H9 (cell line): ENCODE results near the gene ZNF512. TPM values are rescaled to one million over a fixed set of nuclear protein-coding genes. Genes with fewer than 3 reads are reported as not detected.

Experiments used
- DNase-seq: peaks from one replicate; pipeline ENCODE4 v3.0.0-alpha.2; 2017
- H2AFZ ChIP-seq: one replicate; pipeline ENCODE4 v1.6.1; 2013; ENCODE audit warnings: mild to moderate bottlenecking, low read length, control low read depth, moderate library complexity
- H2AK5ac ChIP-seq: 2 replicates; pipeline ENCODE4 v1.6.1; 2013; ENCODE audit warnings: low read length, control low read depth, mixed read lengths; ENCODE audit not compliant: insufficient read length
- H2BK120ac ChIP-seq: one replicate; pipeline ENCODE4 v1.6.1; 2013; ENCODE audit warnings: low read depth, mild to moderate bottlenecking, low read length, control low read depth, inconsistent platforms; ENCODE audit not compliant: poor library complexity, severe bottlenecking
- H2BK12ac ChIP-seq: 2 replicates; pipeline ENCODE4 v1.6.1; 2013; ENCODE audit warnings: low read length, control low read depth, mixed read lengths, low read depth; ENCODE audit not compliant: insufficient read length
- H2BK15ac ChIP-seq: 2 replicates; pipeline ENCODE4 v1.6.1; 2013; ENCODE audit warnings: low read depth, low read length, control low read depth
- H2BK20ac ChIP-seq: one replicate; pipeline ENCODE4 v1.6.1; 2013; ENCODE audit warnings: low read depth, mild to moderate bottlenecking, low read length, control low read depth, inconsistent platforms; ENCODE audit not compliant: poor library complexity, severe bottlenecking
- H2BK5ac ChIP-seq: 2 replicates; pipeline ENCODE4 v1.6.1; 2013; ENCODE audit warnings: low read length, control low read depth, mixed read lengths; ENCODE audit not compliant: insufficient read length
- H3K14ac ChIP-seq: 2 replicates; pipeline ENCODE4 v1.6.1; 2013; ENCODE audit warnings: low read length, control low read depth; ENCODE audit not compliant: insufficient read depth
- H3K18ac ChIP-seq: 2 replicates; pipeline ENCODE4 v1.6.1; 2013; ENCODE audit warnings: low read depth, mild to moderate bottlenecking, mixed read lengths, low read length, control low read depth; ENCODE audit not compliant: insufficient read length
- H3K23ac ChIP-seq: 2 replicates; pipeline ENCODE4 v1.6.1; 2013; ENCODE audit warnings: low read length, control low read depth, mixed read lengths, low read depth; ENCODE audit not compliant: insufficient read length
- H3K23me2 ChIP-seq: 2 replicates; pipeline ENCODE4 v1.6.1; 2013; ENCODE audit warnings: low read depth, mild to moderate bottlenecking, mixed read lengths, low read length, control low read depth; ENCODE audit not compliant: insufficient read length, poor library complexity, severe bottlenecking
- H3K27ac ChIP-seq: 2 replicates; pipeline ENCODE4 v1.5.1; 2013; ENCODE audit warnings: low read length, control low read depth, mixed read lengths, low read depth; ENCODE audit not compliant: insufficient read length
- H3K27me3 ChIP-seq: 2 replicates; pipeline ENCODE4 v1.6.1; 2013; ENCODE audit warnings: low read length, control low read depth, inconsistent platforms; ENCODE audit not compliant: insufficient read depth
- H3K4ac ChIP-seq: 2 replicates; pipeline ENCODE4 v1.6.1; 2013; ENCODE audit warnings: low read depth, mild to moderate bottlenecking, control low read depth, inconsistent platforms, low read length, moderate library complexity
- H3K4me1 ChIP-seq: 2 replicates; pipeline ENCODE4 v1.6.1; 2013; ENCODE audit warnings: low read length, control low read depth, inconsistent platforms; ENCODE audit not compliant: insufficient read depth
- H3K4me2 ChIP-seq: 2 replicates; pipeline ENCODE4 v1.6.1; 2013; ENCODE audit warnings: low read length, control low read depth, mixed read lengths; ENCODE audit not compliant: insufficient read length, insufficient read depth
- H3K56ac ChIP-seq: 2 replicates; pipeline ENCODE4 v1.6.1; 2013; ENCODE audit warnings: low read depth, mild to moderate bottlenecking, mixed read lengths, low read length, control low read depth; ENCODE audit not compliant: insufficient read length
- H3K79me1 ChIP-seq: 2 replicates; pipeline ENCODE4 v1.6.1; 2013; ENCODE audit warnings: low read depth, mild to moderate bottlenecking, moderate library complexity, low read length, control low read depth, inconsistent platforms; ENCODE audit not compliant: insufficient read depth, poor library complexity, severe bottlenecking
- H3K79me2 ChIP-seq: 2 replicates; pipeline ENCODE4 v1.6.1; 2013; ENCODE audit warnings: low read length, control low read depth, inconsistent platforms; ENCODE audit not compliant: insufficient read depth
- H3K9ac ChIP-seq: 2 replicates; pipeline ENCODE4 v1.6.1; 2013; ENCODE audit warnings: low read length, control low read depth, mixed read lengths; ENCODE audit not compliant: insufficient read length; ENCODE audit errors: extremely low read depth
- H3K9me3 ChIP-seq: one replicate; pipeline ENCODE4 v1.6.1; 2013; ENCODE audit warnings: low read depth, low read length, inconsistent platforms; ENCODE audit not compliant: control insufficient read depth
- H3T11ph ChIP-seq: one replicate; pipeline ENCODE4 v1.6.1; 2013; ENCODE audit warnings: mild to moderate bottlenecking, low read length, control low read depth, inconsistent platforms
- H4K20me1 ChIP-seq: one replicate; pipeline ENCODE4 v1.6.1; 2013; ENCODE audit not compliant: control insufficient read depth, insufficient read length, insufficient read depth
- H4K5ac ChIP-seq: 2 replicates; pipeline ENCODE4 v1.6.1; 2013; ENCODE audit warnings: low read depth, mild to moderate bottlenecking, mixed read lengths, low read length, control low read depth; ENCODE audit not compliant: insufficient read length
- H4K8ac ChIP-seq: replicated peaks from 2 replicates; pipeline ENCODE4 v1.6.1; 2013; ENCODE audit warnings: low read length, control low read depth, mixed read lengths, low read depth; ENCODE audit not compliant: insufficient read length
- H4K91ac ChIP-seq: 2 replicates; pipeline ENCODE4 v1.6.1; 2013; ENCODE audit warnings: low read depth, mild to moderate bottlenecking, moderate library complexity, mixed read lengths, low read length, control low read depth; ENCODE audit not compliant: insufficient read length
- H3K27ac Mint-ChIP-seq, 3 experiments: 2 replicates in 2 of 3; 3 replicates in 1 of 3; pipeline ENCODE4 v1.8.0; 2020 to 2021; ENCODE audit warnings: mixed read lengths in 3 of 3, mild to moderate bottlenecking in 1 of 3, moderate library complexity in 1 of 3
- H3K27me3 Mint-ChIP-seq: 2 replicates; pipeline ENCODE4 v1.8.0; 2021; ENCODE audit warnings: low read depth, mild to moderate bottlenecking, moderate library complexity, mixed read lengths
- H3K36me3 Mint-ChIP-seq, 3 experiments: 2 replicates in 2 of 3; 3 replicates in 1 of 3; pipeline ENCODE4 v1.8.0; 2020 to 2021; ENCODE audit warnings: low read depth in 3 of 3, mixed read lengths in 3 of 3; ENCODE audit not compliant: insufficient read depth in 1 of 3
- H3K4me1 Mint-ChIP-seq, 2 experiments: 2 replicates each; pipeline ENCODE4 v1.8.0; 2020; ENCODE audit warnings: mixed read lengths in 2 of 2
- H3K4me3 Mint-ChIP-seq, 2 experiments: 2 replicates in 1 of 2; 3 replicates in 1 of 2; pipeline ENCODE4 v1.8.0; 2020 to 2021; ENCODE audit warnings: mild to moderate bottlenecking in 2 of 2, mixed read lengths in 2 of 2, moderate library complexity in 1 of 2
- H3K9me3 Mint-ChIP-seq, 2 experiments: 2 replicates in 1 of 2; 3 replicates in 1 of 2; pipeline ENCODE4 v1.8.0; 2020; ENCODE audit warnings: mild to moderate bottlenecking in 2 of 2, mixed read lengths in 2 of 2, moderate library complexity in 1 of 2
- WGBS: extraction: QIAGEN DNeasy Blood & Tissue Kit; methylation state at CpG from one replicate; pipeline ENCODE4 v1.1.7; 2013; ENCODE audit warnings: missing lambda C conversion rate, low lambda C conversion rate, mixed read lengths; ENCODE audit not compliant: insufficient read length; ENCODE audit errors: extremely low coverage; 5-methylcytosine and 5-hydroxymethylcytosine counted together
- total RNA-seq: library from RNA; stranded (reverse); gene quantifications from 2 replicates; pipeline ENCODE4 v1.2.1, GENCODE V29; 2021
- TF ChIP-seq, protein P1 (sequence below): fragments of 200-600 bp; sonication (generic); conservative IDR thresholded peaks from 3 replicates; pipeline ENCODE4 v1.8.0; 2021; ENCODE audit warnings: antibody characterized with exemption, mild to moderate bottlenecking

The ZNF512 gene
- total RNA-seq, 1 experiment from 2014 or later = 38.2 TPM

DNA sequence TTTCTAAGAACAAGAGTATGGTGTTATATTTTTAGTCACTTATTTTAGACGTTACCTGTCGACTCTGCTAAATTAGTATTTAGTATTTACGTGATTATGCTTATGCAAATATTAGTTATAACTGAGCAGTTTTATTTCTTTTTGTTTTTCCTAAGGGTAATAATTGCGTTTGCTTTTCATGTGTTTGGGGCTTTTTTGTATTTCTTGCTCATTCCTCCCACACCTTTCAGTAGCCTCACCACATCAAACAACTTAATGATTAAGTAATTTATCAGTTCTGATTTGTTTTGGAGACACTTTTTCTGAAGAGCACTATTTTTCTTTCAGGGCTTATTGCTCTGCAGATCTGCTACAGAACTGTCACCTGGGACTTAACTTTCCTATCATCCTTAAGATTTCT is 88.4 kb downstream of the ZNF512 start:
- H3K9ac ChIP-seq = no peak overlapping the region
- peaks cover 14 to 56% (median 55%) of the 10 kb centered on the region in 3 experiments; a peak in 6 of 7 replicates for H3K36me3 Mint-ChIP-seq
- H3K27me3 ChIP-seq = no peaks in the 10 kb centered on the region
- H3K27me3 Mint-ChIP-seq = no peaks in the 10 kb centered on the region
- no peak overlapping the region for H3K23ac ChIP-seq
- H3K79me2 ChIP-seq = no peaks in the 10 kb centered on the region
- no peak overlapping the region for H3T11ph ChIP-seq
- H2AK5ac ChIP-seq = no peak overlapping the region
- H4K8ac ChIP-seq = no peak overlapping the region
- no peaks in the 10 kb centered on the region for H3K9me3 ChIP-seq
- no peak overlapping the region for H4K91ac ChIP-seq
- no peaks in the 10 kb centered on the region for H3K23me2 ChIP-seq
- H3K4me3 Mint-ChIP-seq = no peak overlapping the region
- no peak overlapping the region for H3K56ac ChIP-seq
- no peak overlapping the region for H3K4ac ChIP-seq
- H3K27ac ChIP-seq = no peak overlapping the region
- no peak overlapping the region for H2BK20ac ChIP-seq
- WGBS = no CpG with 5 or more reads among the region's 4 CpGs
- no peak for DNase-seq
- no peaks in the 10 kb centered on the region for H3K79me1 ChIP-seq
- H2AFZ ChIP-seq = no peak overlapping the region
- no peak overlapping the region for H3K4me2 ChIP-seq
- no peaks in the 10 kb centered on the region for H3K9me3 Mint-ChIP-seq
- H3K27ac Mint-ChIP-seq = no peak overlapping the region
- no peak overlapping the region for H3K18ac ChIP-seq
- no peak overlapping the region for H2BK120ac ChIP-seq
- H3K4me1 ChIP-seq = no peaks in the 10 kb centered on the region
- H2BK12ac ChIP-seq = no peak overlapping the region
- H4K5ac ChIP-seq = no peak overlapping the region
- H2BK15ac ChIP-seq = no peak overlapping the region
- no peak overlapping the region for H3K14ac ChIP-seq
- no peaks in the 10 kb centered on the region for H3K4me1 Mint-ChIP-seq
- H4K20me1 ChIP-seq = no peaks in the 10 kb centered on the region
- TF ChIP-seq, protein P1, sequence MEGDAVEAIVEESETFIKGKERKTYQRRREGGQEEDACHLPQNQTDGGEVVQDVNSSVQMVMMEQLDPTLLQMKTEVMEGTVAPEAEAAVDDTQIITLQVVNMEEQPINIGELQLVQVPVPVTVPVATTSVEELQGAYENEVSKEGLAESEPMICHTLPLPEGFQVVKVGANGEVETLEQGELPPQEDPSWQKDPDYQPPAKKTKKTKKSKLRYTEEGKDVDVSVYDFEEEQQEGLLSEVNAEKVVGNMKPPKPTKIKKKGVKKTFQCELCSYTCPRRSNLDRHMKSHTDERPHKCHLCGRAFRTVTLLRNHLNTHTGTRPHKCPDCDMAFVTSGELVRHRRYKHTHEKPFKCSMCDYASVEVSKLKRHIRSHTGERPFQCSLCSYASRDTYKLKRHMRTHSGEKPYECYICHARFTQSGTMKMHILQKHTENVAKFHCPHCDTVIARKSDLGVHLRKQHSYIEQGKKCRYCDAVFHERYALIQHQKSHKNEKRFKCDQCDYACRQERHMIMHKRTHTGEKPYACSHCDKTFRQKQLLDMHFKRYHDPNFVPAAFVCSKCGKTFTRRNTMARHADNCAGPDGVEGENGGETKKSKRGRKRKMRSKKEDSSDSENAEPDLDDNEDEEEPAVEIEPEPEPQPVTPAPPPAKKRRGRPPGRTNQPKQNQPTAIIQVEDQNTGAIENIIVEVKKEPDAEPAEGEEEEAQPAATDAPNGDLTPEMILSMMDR = no peak
- H2BK5ac ChIP-seq = no peak overlapping the region

Other genes with a start within 250 kb of the ZNF512 start
- 109 TPM in 2 replicates for gene GTF3C2, start 226.3 kb upstream of the ZNF512 start, total RNA-seq
- 62.1 and 67.2 TPM in 2 replicates for gene EIF2B4, start 212.7 kb upstream of the ZNF512 start, total RNA-seq
- 78.1 and 81.1 TPM in 2 replicates for gene SNX17, start 212.4 kb upstream of the ZNF512 start, total RNA-seq
- gene ZNF513, start 202.3 kb upstream of the ZNF512 start, total RNA-seq = 24.8 and 26.5 TPM in 2 replicates
- 146 and 150 TPM in 2 replicates for gene PPM1G, start 173.5 kb upstream of the ZNF512 start, total RNA-seq
- 140 TPM in 2 replicates for gene NRBP1, start 154.4 kb upstream of the ZNF512 start, total RNA-seq
- 49.9 and 57.3 TPM in 2 replicates for gene KRTCAP3, start 140.7 kb upstream of the ZNF512 start, total RNA-seq
- gene IFT172, start 93.3 kb upstream of the ZNF512 start, total RNA-seq = 13.8 and 15.5 TPM in 2 replicates
- gene FNDC4, start 87.8 kb upstream of the ZNF512 start, total RNA-seq = 21.1 and 21.5 TPM in 2 replicates
- 0.11 and 0.33 TPM in 2 replicates for gene GCKR, start 86.2 kb upstream of the ZNF512 start, total RNA-seq
- 1.2 and 1.6 TPM in 2 replicates for gene CCDC121, start 46.0 kb downstream of the ZNF512 start, total RNA-seq
- 45.5 and 48.5 TPM in 2 replicates for gene GPN1, start 46.0 kb downstream of the ZNF512 start, total RNA-seq
- 28.9 and 30.4 TPM in 2 replicates for gene SUPT7L, start 80.6 kb downstream of the ZNF512 start, total RNA-seq
- gene SLC4A1AP, start 80.8 kb downstream of the ZNF512 start, total RNA-seq = 18.8 and 20.8 TPM in 2 replicates
- 61.2 and 66.8 TPM in 2 replicates for gene MRPL33, start 188.7 kb downstream of the ZNF512 start, total RNA-seq